Gastroesophageal sphincter (tissue), 4 donors: ENCODE measurements around the gene MYH11. TPM values are rescaled to one million over a fixed set of nuclear protein-coding genes. Genes with fewer than 3 reads are reported as not detected.

Source experiments
- ATAC-seq: fragments of 150-250 bp; one replicate; pipeline ENCODE4 v1.9.1; 2016; ENCODE audit warnings: mild to moderate bottlenecking, moderate library complexity
- H3K27ac ChIP-seq, 4 donors: fragments of 200-600 bp; sonication (generic) in 3 of 4; 1 replicate in 3 of 4; 2 replicates in 1 of 4; pipeline ENCODE4 v1.5.1; 2016 to 2019
- H3K27me3 ChIP-seq: fragments of 200-600 bp; sonication (generic); one replicate; pipeline ENCODE4 v1.5.1; 2019
- H3K36me3 ChIP-seq, 2 donors: fragments of 200-600 bp; sonication (generic); one replicate each; pipeline ENCODE4 v1.5.1; 2019; ENCODE audit warnings: control low read depth in 1 of 2
- H3K4me1 ChIP-seq, 3 donors: fragments of 200-600 bp; sonication (generic); 1 replicate in 2 of 3; 2 replicates in 1 of 3; pipeline ENCODE4 v1.5.1; 2016 to 2019; ENCODE audit warnings: control low read depth in 2 of 3
- H3K4me3 ChIP-seq, 2 donors: fragments of 200-600 bp; sonication (generic); one replicate each; pipeline ENCODE4 v1.5.1; 2019; ENCODE audit warnings: mild to moderate bottlenecking in 1 of 2, moderate library complexity in 1 of 2
- H3K9me3 ChIP-seq, 3 donors: fragments of 200-600 bp; sonication (generic); one replicate each; pipeline ENCODE4 v1.5.1; 2017 to 2019; ENCODE audit warnings: control low read depth in 2 of 3
- CTCF ChIP-seq, 4 experiments: fragments of 200-600 bp in 2 of 4; fragments of 450-650 bp in 2 of 4; sonication (generic) in 1 of 4; IDR thresholded peaks; one replicate each; pipeline ENCODE4 v1.5.1; 2017 to 2019; ENCODE audit warnings: antibody characterized with exemption in 4 of 4, mild to moderate bottlenecking in 2 of 4, moderate library complexity in 2 of 4
- EP300 ChIP-seq: sonication (generic); formaldehyde crosslinking; IDR thresholded peaks from one replicate; pipeline ENCODE4 v1.6.1; 2017; ENCODE audit warnings: antibody characterized with exemption, mild to moderate bottlenecking
- POLR2A ChIP-seq, 2 donors: fragments of 450-650 bp; IDR thresholded peaks; one replicate each; pipeline ENCODE4 v1.6.1; 2017; ENCODE audit warnings: antibody characterized with exemption in 2 of 2, mild to moderate bottlenecking in 2 of 2, moderate library complexity in 1 of 2
- POLR2AphosphoS5 ChIP-seq: sonication (generic); formaldehyde crosslinking; IDR thresholded peaks from one replicate; pipeline ENCODE4 v1.6.1; 2017; ENCODE audit warnings: antibody characterized with exemption
- WGBS, 2 donors: methylation state at CpG; one replicate each; pipeline ENCODE4 v1.1.5; 2018; ENCODE audit warnings: low coverage in 1 of 2; 5-methylcytosine and 5-hydroxymethylcytosine counted together
- total RNA-seq, 4 donors: library from RNA; depleted of rRNA; stranded (reverse); fragments of >200 nt; gene quantifications; one replicate each; pipeline ENCODE4 v1.1.0, GENCODE V29; 2016

Gene MYH11
- total RNA-seq, 4 donors from 2014 or later = 7,231 to 23,237 (median 11,307) TPM

GRCh38 chr16:15739464-15739863, 117.4 kb downstream of the MYH11 start:
- H3K4me1 ChIP-seq = peaks cover 0 to 79% (median 0%) of the 10 kb centered on the region in 3 donors
- H3K4me3 ChIP-seq = no peak overlapping the region
- no peak for TF ChIP-seq POLR2A (IDR thresholded peaks at IDR 0.05)
- TF ChIP-seq EP300 = no peak
- TF ChIP-seq POLR2AphosphoS5 = no peak
- TF ChIP-seq CTCF (IDR thresholded peaks at IDR 0.05) = no peak
- H3K36me3 ChIP-seq = peaks cover 7 to 100% of the 10 kb centered on the region in 2 donors
- peak overlapping the region in 3 of 4 donors; percentile 33 to 78 (median 60) for H3K27ac ChIP-seq
- H3K9me3 ChIP-seq = no peaks in the 10 kb centered on the region
- no peaks in the 10 kb centered on the region for H3K27me3 ChIP-seq
- no peak for ATAC-seq
- 85 to 94% methylated on average over 2 of the region's 2 CpGs for WGBS, 2 donors

GRCh38 chr16:15737140-15737644, 119.6 kb downstream of the MYH11 start:
- H3K36me3 ChIP-seq = peaks cover 7 to 100% of the 10 kb centered on the region in 2 donors
- TF ChIP-seq POLR2AphosphoS5 (peak; percentile 30), CTCF (IDR thresholded peaks at IDR 0.05) (no peak)
- peak overlapping the region in 3 of 4 donors; percentile 16 to 62 (median 45) for H3K27ac ChIP-seq
- H3K9me3 ChIP-seq = no peaks in the 10 kb centered on the region
- no peak for ATAC-seq
- peaks cover 0 to 64% (median 0%) of the 10 kb centered on the region in 3 donors for H3K4me1 ChIP-seq
- 55 to 70% methylated on average over 14 to 18 of the region's 18 CpGs for WGBS, 2 donors
- H3K27me3 ChIP-seq = no peaks in the 10 kb centered on the region
- H3K4me3 ChIP-seq = no peak overlapping the region

GRCh38 chr16:15736529-15736928, 120.3 kb downstream of the MYH11 start:
- Histone ChIP-seq H3K27me3 (no peaks in the 10 kb centered on the region), H3K27ac (peak overlapping the region in 2 of 4 donors; percentile 45 to 62), H3K9me3 (no peaks in the 10 kb centered on the region), H3K4me1 (peaks cover 0 to 64% (median 0%) of the 10 kb centered on the region in 3 donors), H3K36me3 (peaks cover 7 to 100% of the 10 kb centered on the region in 2 donors), H3K4me3 (no peak overlapping the region)
- TF ChIP-seq CTCF (IDR thresholded peaks at IDR 0.05) (no peak), EP300 (no peak), POLR2A (IDR thresholded peaks at IDR 0.05) (no peak), POLR2AphosphoS5 (no peak)
- no peak for ATAC-seq
- 20 to 48% methylated on average over 1 to 2 of the region's 7 CpGs for WGBS, 2 donors

- Histone ChIP-seq H3K4me1 (peaks cover 0 to 65% (median 0%) of the 10 kb centered on the region in 3 donors), H3K4me3 (no peak overlapping the region), H3K27me3 (no peaks in the 10 kb centered on the region), H3K36me3 (peaks cover 7 to 100% of the 10 kb centered on the region in 2 donors), H3K9me3 (no peaks in the 10 kb centered on the region), H3K27ac (peak overlapping the region in 2 of 4 donors; percentile 49 to 62)
- 40 to 50% methylated on average over 1 to 2 of the region's 3 CpGs for WGBS, 2 donors
- TF ChIP-seq POLR2A (IDR thresholded peaks at IDR 0.05) (no peak), POLR2AphosphoS5 (peak; percentile 12)
- ATAC-seq = no peak
Measured at GRCh38 chr16:15735610-15736009, 121.2 kb downstream of the MYH11 start.

- Histone ChIP-seq H3K36me3 (peaks cover 7 to 100% of the 10 kb centered on the region in 2 donors), H3K4me3 (no peak overlapping the region), H3K9me3 (no peaks in the 10 kb centered on the region), H3K4me1 (peaks cover 0 to 73% (median 0%) of the 10 kb centered on the region in 3 donors), H3K27ac (peak overlapping the region; percentile 25 to 67 (median 50)), H3K27me3 (no peaks in the 10 kb centered on the region)
- no peak for ATAC-seq
- 53 to 70% methylated on average over 3 to 6 of the region's 6 CpGs for WGBS, 2 donors
- TF ChIP-seq POLR2AphosphoS5 (peak; percentile 42), POLR2A (IDR thresholded peaks at IDR 0.05) (no peak), EP300 (no peak), CTCF (IDR thresholded peaks at IDR 0.05) (no peak)
Measured at GRCh38 chr16:15732416-15732815, 124.4 kb downstream of the MYH11 start.
